GM19452 (cell line): ENCODE data around the gene GNG14.
"Not testable (repeated sequence)": the region's sequence is repeated elsewhere in the genome, so short reads cannot be mapped to it uniquely, and the experiment has no call there.

Experiments
- ATAC-seq: cut with Tn5 transposase; IDR thresholded peaks from one replicate; pipeline ENCODE4 v1.9.1; 2021; ENCODE audit not compliant: unreplicated experiment

Gene GNG14

DNA sequence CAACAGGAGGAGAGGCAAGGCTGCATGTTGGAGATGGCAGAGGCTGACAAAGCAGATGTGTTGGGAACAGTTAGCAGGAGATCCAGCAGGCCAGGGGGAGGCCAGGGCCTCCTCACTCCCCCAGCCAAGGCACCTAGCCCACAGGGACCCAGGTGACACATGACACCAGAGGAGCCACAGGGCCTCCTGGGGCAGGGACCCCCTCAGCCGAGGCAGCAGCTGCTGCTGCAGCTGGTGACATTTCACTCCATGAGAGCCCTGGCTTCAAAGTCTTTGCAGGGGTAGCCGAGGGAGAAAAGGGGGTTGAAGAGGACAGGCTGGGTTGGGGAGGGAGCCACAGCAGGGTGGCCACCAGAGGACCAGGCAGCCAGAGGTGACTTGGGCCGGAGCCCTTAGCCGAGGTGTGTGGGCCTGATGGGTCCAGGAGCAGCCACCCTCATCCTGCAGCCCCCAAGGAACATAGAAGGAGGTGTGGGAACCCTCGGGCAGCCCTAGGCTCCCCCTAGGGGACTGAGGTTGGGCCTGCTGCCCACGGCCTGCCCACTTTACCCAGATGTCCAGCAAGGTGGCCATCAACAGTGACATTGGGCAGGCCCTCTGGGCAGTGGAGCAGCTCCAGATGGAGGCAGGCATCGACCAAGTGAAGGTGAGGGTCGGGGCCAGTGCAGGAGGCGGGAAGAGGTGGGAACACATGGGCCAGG is at the start of gene GNG14:
TSS of gene GNG14 (plus strand) at position 503 of the 701 bp plus-strand sequence. CDS start at position 554, 51 bp downstream.
- no peak for ATAC-seq

DNA sequence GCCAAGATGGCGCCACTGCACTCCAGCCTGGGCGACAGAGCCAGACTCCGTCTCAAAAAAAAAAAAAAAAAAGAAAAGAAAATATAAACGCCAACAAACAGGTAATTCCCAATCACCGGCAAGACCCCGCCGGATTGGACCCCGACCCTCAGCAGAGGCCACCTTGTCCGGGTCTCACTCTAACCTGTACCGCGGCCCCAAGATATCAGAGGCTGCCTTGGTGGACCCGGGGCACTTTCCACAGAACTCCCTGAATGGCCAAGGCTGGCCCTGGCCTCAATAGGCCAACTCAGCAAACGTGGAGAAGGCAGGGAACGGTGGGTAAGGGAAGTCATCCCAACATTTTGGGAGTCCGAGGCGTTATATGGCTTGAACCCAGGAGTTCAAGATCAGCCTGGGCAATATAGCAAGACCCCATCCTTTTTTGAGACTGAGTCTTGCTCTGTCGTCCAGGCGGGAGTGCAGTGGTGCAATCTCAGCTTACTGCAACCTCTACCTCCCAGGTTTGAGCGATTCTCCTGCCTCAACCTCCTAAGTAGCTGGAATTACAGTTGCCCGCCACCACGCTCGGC is 49.1 kb upstream of the GNG14 start:
- ATAC-seq = no peak

DNA sequence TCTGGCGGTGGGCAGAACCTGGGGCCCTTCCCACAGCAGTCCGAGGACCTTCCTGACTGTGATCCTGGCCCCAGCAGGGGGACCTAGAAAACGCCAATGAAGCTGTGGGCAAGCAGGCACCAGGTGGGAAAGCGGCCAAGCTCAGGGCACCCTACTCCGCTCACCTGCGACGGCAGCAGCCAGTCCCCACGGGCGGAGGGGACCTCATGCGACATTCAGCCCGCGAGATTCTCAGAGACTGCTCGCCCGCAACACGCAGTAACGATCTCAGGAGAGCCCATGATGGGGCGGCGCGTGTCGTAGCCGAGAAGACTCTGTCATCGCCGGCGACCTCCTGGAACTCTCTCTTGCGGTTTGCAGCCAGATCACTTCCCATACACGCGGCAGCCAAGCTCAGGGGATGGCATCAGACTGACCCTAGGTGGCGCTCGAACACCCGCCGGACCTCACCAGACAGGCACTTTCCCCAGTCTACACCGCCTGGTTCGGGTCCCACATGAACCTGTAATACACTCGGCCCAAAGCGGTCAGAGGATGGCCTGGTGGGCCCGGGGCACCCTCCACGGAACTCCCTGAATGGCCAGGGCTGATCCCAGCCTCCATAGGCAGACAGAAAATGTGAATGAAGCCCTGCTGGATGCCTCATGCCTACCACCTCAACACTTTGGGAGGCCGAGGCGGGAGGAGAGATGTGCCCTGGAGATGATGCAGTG is 47.7 kb upstream of the GNG14 start:
- ATAC-seq = no peak

DNA sequence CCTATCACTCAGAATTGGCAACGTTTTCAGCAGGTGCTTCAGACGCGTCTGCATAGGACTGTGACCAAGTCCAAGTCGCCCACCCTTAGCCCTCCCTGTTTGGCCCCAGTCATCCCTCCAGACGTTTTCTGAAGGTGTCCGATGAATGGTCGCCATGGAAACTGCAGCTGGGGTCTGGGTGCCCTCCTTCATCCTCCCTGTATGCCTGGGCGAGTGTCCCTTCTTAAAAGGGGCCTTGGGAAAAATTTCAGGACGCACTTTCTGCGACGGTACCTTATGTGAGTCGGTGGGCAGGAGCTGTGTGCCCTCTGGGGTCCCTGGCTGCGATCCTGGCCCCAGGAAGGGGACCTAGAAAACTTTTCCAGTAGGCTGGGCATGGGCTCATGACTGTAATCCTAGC is 46.3 kb upstream of the GNG14 start:
- ATAC-seq = no peak

DNA sequence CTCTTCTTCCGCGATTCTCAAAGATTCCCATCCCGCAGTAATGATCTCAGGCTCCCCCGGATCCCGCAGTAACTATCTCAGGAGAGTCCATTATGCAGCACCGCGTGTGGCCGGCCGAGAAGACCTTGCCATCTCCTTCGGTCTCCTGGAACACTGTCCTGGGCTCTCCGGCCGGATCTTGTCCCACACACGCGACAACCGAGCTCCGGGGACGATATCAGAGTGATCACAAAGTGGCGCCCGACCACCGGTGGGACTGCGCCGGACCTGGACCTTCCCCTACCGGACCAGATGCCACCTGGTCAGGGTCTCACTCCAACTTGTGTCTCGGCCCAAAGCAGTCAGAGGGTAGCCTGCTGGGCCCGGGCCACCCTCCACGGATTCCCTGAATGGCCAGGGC is 45.3 kb upstream of the GNG14 start:
- ATAC-seq = no peak

DNA sequence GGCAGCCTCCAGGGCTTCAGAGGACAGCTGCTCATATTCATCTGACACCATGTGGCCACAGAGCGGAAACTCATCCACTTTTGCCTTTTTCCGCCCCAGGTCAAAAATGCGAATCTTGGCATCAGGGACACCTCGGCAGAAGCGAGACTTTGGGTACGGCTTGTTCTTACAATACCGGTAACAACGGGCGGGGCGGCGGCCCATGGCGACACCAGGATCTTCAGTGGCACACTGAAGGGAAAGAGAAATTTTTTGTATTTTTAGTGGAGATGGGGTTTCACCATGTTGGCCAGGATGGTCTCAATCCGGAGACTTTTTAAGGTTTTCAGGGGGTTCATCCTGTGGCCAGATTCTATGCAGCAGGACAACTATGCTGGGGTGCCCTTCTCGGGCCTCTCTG is 44.1 kb upstream of the GNG14 start:
- not testable (repeated sequence) for ATAC-seq

DNA sequence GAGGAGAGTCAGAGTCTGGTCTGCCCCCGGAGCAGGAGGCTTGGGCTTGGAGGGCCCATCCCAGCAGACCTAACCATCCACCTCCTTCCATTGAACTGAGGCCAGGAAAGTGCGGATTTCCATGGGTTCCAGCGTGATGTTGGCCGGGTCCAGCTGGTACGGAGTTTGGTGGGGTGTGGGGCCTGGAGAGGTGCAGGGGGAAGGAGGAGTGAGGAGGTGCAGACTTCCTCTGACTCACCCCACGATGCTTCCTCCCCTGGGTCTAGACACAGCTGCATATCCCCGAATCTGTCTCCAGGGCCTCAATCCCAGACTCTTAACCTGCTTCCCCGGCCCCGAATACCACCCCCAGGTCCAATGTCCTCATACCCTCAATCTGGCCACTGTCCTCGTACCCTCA is 41.2 kb upstream of the GNG14 start:
- no peak for ATAC-seq

DNA sequence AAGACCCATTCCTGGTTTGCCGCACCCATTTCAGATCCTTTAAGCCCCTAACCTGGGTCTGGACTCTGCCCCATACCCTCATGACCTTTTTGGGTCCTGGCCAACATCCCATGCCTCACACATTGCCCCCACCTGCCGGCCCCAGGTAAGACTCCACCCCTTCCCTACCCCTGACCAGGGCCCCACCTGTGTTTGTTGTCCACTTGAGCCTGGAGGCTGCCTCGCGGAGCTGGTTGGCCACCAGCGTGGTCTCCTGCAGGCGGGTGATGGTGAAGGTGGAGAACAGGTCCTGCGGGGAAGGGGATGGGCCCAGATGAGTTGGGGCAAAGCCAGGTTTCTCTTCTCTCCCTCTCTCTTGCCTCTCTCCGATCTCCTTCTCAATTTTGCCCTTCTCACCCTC is 40.8 kb upstream of the GNG14 start:
- ATAC-seq = no peak

DNA sequence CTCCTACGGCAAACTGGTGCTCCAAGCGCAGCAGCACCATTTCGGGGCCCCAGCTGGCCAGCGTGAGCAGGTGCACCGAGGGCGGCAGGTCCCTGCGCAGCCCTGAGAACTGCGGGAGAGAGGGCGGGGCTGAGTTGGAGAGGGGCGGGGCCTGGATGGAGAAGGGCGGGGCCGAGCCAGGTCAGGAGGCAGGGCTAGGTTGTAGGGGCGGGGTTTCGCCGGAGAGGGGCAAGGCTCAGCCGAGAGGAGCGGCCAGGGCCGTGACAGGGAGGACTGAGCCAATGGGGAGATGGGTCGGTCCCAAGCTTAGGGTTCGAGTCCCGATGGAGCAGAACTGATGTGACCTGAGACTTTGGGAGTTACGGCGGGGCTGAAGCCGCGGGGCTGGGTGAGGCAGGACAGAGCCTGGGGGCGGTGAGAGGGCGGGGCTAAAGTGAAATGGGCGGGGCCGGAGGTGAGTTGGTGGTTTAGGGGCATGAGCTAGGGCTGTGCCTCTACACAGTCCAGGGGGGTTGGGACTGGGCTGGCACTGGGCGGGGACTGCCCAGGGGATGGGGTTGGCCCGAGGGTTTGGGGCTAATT is 40.2 kb upstream of the GNG14 start:
- no peak for ATAC-seq

DNA sequence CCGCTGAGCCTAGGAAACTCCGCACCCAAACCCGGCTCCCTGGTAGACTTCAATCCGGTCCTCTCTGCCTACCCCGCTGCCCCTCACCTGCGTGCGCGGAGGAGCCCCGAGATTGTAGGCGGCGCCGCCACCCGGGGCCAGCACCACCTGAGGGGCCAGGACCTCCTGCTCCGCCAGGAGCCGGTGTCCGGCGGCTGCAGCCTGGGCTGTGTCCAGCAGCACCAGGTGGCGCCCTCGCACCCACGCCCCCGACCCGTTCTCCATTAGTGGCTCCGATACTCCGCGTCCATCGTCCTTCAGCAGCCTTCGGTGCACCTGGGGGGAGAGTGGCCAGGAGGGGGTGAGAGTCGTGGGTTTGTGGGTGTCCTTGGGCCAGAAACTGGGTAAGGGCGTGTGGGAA is 39.7 kb upstream of the GNG14 start:
- no peak for ATAC-seq

DNA sequence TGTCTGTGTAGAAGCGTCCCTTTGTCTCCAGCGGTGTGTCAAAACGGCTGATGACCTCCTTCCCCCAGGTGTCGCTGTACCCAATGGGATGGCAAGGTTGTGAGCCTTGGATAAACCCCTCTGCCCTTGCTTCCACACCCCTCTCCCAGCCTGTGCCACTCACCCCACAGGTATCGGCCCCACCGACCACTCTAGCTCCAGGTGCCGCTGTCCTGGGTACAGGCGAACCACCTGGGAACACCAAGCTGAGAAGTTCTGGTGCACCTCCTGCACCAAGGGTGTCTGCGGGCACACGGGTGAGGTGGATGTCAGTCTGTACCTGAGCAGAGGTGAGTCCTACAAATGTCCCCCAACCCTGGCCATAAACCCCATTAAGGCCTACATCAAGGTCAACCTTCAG is 37.9 kb upstream of the GNG14 start:
- no peak for ATAC-seq

DNA sequence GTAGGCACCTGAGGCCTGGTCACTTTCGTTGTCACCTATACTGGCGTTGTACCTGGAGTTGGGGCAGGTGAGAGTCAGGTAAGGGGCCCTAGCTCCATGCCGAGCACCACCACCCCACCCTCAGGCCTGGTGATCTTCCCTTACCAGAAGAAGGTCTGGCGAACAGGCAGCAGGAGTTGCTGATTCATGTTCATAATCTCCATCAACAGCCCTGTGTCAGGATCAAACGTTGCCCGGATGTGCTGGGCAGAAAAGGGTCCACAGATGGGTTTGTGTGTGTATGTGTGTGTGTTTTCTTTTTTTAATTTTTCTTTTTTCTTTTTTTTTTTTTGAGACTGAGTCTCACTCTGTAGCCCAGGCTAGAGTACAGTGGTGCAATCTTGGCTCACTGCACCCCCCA is 35.6 kb upstream of the GNG14 start:
- no peak for ATAC-seq

DNA sequence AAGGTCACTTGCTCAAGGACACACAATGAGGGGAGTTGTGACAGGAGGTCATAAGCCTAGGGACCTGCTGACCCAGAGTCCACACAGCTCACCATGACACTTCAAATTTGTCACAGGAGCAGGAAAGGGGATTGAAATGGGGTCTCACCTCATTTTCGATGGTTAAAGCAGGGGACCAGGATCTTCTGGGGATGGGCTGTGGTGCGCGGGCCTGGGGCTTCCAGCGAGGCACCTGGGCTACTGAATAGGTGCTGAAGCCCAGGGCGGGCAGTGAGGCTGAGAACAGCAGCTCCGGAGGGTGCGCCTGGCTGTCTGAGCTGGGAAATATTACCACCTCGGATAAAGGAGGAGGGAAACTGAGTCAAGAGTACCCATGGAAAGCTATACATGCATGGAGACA is 32.3 kb upstream of the GNG14 start:
- no peak for ATAC-seq

DNA sequence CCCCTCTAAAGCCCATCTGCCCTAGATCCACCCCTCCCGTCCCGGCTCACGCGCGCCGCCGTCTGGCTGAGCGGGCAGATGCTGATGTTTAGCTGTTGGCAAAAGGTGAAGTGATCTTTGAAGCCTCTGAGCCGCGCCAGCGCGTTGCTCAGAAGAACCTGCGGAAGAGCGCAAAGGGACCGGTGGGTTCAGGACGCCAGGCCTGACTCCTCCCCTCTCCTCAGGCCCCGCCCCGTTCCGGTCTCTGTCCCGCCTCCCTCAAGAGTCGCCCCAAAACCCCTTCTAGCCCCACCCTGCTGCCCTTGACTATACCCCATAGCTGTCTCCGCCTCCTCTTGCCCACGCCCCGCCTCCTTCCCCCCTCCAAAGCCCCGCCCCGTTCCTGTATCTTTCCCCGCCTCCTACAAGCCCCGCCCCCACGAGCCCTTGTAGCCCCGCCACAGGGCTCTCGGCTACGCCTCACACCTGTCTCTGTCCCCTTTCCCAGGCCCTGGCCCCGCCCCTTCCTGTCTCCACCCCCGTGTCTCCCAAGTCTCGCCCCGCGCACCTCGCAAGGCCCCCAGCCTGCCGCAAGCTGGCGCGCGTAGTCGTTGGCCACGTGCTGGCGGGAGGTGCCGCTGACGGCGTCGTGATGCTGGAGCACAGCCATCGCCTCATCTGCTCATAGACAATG is 30.8 kb upstream of the GNG14 start:
- ATAC-seq = no peak

DNA sequence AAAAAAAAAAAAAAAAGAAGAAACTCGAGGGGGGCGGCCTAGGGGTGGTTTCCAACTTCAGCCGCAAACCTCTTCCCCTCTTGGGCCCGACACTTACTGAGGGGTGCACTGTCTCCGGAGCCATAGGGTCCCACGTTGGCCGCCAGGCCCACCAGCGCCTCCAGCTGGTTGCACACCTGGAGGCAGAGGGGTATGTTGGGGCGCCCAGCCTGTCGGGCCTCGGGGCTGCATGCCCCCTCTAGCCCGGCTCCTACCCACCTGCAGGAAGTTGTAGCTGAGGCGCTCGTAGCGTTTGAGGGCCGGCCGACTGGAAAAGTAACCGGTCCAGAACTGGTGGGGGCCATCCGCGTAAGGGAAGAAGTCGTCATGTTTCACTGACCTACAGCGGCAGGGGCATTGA is 29.8 kb upstream of the GNG14 start:
- no peak for ATAC-seq

DNA sequence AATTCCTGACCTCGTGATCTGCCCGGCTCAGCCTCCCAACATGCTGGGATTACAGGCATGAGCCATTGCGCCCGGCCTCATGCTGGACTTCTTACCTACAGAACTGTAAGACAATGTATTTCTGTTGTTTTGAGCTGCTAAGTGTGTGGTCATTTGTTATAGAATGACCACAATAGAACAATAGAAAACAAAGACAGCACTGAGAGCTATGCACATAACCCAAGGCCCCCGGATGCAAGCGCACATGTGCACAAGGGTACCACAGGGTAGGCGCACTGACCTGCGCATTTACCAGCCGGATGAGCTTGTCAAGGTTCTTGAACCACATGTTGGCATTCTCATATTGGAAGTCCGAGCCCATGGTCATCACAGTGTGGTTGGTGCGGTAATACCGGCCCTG is 26.8 kb upstream of the GNG14 start:
- ATAC-seq = no peak

DNA sequence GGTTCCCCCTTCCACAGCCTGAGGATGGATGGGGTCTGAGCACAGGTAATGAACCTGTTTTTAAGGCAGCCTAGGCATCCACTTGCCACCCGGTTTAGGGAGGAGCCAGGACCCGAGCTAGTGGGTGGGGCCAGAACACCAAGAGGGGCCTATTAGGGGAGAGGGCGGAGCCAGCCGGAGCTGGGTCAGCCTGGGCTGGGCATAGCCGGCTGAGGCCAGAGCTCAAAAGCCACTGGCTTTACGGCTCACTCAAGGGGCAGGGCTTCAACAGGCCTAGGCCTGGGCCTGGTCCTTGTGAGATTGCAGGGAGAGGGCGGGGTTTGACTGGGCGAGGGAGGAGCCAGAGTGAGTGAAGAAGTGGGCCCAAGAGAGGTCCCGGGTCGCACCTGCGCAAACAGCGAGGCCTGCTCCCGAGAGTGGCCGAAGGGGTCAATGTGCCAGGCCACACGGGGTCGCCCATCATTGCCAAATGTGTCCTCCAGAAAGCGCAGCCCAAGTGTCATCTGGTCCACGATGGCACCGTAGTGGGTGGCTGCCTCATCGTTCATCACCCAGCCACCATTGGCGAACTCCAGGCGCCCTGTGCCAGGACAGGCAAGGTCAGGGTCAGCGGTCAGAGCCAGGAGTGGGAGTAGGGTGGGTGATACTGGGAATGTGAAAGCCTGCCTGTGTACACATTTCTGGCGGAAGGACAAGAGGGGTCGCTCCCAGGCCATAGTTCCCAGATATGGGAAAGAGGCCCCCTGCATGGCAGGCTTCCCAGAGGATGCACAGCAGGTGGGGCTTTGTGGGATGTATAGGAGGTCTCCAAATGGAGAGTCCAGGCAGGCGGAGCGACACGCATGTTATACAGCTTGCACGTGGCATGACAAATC is 23.2 kb upstream of the GNG14 start:
- ATAC-seq = no peak

DNA sequence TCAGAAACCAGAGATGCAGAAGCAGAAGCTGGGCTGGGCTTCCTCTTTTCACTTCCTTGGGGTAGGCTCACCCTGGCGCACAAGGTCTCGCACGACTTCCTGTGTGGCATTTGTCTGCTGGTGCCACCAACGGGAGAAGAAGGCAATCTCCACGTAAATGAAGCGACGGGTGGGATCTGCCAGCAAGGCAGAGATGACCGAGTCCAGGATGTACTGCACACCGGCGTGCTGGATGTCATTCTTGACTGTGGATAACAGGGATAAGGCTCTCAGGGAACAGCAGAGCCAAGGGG is 22.6 kb upstream of the GNG14 start:
- no peak for ATAC-seq

DNA sequence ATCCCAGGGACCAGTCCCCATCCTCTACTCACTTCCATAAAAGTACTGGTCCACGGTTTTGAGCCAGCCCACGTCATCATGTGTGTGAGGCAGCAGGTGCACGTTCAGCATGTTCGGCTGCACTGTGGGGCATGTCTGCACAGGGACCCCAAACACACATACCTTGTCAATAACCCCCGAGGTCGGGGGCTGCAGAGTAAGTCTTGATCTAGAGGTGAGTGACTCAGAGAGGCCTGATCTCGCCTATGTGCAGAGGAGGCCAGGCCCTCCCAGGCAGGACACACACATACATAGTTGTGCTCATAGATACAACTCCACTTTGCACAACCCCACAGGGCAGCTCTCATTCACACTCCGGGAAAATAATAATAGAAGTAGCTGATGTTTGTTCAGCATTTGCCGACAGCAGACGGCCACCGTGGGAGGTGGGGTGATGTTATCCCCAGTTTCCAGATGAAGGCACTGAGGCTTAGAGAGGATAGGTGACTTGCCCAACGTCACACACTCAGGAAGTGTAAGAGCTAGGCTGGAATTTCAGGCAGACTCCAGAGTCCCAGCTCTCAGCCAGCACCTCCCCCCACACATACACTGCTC is 22.0 kb upstream of the GNG14 start:
- no peak for ATAC-seq

DNA sequence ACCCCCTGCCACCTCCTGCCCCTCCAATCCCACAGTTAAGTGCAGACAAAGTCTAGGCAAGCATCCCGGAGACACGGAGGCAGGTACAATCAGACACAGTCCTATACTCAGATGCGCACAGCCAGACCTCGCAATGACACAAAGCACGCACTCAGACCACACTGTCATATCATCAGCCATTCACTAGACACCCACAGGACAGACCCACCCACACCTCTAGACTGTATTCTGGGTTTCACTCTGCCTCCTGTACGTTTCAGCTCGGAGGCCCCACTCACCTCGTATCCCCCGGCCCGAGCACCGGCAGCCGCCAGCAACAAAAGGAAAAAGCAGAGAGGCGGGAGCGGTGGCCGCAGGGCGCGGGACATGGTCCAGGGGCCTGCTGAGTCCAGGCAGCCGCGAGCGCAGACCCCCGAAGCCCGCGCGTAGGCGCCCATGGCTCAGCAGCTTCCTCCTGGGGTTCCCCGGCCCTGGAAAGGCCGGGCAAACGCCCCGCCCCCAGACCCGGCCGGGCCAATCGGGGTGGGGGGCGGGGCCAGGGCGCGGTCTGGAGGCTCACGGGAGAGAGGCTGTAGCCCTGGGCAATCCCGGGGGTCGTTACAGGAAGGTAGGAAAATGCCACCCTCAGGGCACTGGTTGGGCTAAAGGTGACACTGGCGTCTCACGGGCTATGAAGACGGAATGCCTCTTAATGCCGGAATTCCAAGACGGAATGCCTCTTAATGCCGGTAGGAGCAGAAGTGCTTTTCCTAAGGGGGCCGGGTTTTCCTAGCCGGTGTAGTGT is 21.3 kb upstream of the GNG14 start, which contains the start of the genes MAN2B1 and WDR83:
TSS of gene MAN2B1 (minus strand) at position 478 of the 784 bp plus-strand sequence. CDS start at position 437, 41 bp downstream.
TSS of gene WDR83 (plus strand) at position 543 of the 784 bp plus-strand sequence. CDS start 2,984 bp downstream, outside the sequence.
- no peak for ATAC-seq
